GM12892 (cell line): Measurements from ENCODE around the gene KIF26A.

ENCODE experiments used
- DNase-seq: peaks from one replicate; pipeline ENCODE4 v3.0.0; 2011; ENCODE audit not compliant: insufficient read length
- FAIRE-seq: peaks from 2 replicates; lab custom pipeline; 2011; peaks lifted over from hg19 to GRCh38; lab: Jason Lieb, UNC
- POLR2A ChIP-seq: IDR thresholded peaks from 2 replicates; pipeline ENCODE4 v1.6.1; 2011; ENCODE audit warnings: low read depth, low read length, control low read depth
- POLR2AphosphoS5 ChIP-seq: IDR thresholded peaks from 2 replicates; pipeline ENCODE4 v1.6.1; 2011; ENCODE audit warnings: low read depth, low read length, control low read depth
- TAF1 ChIP-seq: IDR thresholded peaks from 2 replicates; pipeline ENCODE4 v1.6.1; 2011; ENCODE audit warnings: low read depth, mild to moderate bottlenecking, control low read depth, low read length, borderline replicate concordance

Gene KIF26A

DNA sequence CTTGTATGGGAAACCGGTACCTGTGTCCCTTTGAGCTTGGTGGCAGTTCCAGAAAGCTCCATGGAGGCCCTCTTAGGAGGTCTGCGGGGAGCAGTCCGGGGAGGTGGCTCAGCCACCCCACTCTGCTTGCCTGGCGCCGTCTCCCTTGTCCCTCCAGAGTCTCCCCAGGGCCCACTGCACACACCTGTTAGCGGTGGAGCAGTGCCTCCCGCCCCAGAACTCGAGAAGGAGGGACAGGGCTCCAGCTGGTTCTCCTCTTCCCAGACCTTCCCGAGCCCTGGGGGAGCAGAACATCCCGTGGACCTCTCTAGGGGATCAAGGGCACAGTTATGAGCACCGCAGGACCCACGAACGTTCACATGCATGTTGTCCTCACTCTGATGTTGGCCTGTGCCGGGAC is 42.1 kb upstream of the KIF26A start:
- TF ChIP-seq TAF1 (no peak), POLR2AphosphoS5 (no peak), POLR2A (no peak)
- no peak for DNase-seq
- no peak for FAIRE-seq

DNA sequence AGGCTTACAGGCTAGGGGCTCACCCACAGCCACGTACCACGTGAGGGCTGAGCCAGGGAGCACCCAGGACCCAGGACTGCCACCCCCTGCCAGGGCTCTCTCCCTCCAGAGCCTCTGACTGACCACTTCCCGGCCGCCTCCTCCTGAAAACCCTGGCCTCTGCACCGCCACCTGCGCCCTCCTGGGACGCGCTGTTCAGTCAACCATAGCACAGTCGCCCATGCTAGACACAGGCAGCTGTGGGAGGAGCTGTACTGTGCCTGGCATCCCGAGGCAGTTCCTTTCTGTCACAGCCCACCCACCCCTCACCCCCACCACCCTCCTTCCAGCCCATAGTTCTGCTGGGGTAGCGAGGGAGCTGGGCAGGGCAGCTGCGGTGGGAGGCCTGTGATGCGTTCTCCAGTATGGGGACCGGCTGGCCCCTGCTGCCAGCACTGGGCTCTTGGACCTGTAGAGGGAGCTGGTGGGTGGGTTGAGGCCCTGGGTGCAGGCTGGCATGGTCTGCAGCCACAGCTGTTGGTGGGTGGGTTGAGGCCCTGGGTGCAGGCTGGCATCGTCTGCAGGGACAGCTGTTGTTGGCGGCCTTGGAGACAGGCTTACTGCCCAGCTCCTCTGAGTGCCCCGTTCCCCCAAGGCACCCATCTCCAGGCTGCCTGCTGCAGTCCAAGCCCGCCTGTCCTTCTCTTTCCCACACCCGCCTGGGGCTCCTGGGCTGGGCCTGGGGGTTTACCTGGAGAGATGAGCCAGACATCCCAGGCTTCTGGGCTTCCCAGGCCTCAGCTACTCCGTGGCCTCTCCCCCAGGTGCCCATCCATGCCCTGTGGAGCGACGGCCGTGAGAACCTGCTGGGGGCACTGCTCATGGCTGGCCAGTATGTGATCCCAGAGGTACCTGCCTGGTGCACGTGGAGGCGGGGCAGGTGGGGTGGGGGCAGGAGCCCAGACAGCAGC is 41.4 kb upstream of the KIF26A start:
- TF ChIP-seq POLR2AphosphoS5 (no peak), POLR2A (no peak), TAF1 (no peak)
- no peak for FAIRE-seq
- no peak for DNase-seq

DNA sequence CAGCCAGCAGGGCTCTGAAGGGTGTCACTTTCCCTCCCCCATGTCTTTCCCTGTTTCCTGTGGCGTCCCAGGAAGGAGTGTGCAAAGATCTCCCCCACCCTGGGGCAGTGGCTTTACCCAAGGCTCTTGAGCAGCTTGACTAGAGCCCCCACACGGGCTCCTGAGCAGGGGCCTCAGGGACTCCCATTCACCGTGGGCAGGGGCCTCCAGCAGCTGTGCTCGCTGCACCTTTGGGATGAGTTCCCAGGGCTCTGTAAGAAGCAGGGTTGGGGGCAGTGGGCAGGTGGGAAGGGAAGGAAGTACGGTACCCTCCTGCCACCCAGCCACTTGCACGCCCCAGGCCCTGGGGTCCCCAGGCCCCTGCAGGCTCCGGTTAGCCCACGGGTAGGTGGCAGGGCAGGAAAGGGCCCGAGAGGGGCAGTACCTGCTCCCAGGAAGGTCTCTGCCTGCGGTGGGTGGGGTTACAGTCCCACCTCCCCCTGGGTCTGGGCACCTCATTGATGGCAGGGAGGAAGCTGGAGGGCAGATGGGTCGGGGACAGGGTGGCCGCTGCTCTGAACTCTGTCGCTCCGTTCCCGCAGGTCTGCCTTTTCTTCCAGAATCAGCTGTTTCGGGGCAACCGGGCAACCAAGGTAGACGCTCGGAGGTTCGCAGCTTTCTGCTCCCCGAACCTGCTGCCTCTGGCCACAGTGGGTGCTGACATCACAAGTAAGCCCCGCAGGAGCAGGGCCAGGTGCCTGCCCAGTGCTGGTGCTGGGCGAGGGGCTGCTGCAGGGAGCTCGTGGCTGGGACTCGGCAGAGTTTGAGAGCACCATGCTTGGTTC is 39.9 kb upstream of the KIF26A start:
- TF ChIP-seq TAF1 (no peak), POLR2A (no peak), POLR2AphosphoS5 (no peak)
- no peak for FAIRE-seq
- DNase-seq = no peak

DNA sequence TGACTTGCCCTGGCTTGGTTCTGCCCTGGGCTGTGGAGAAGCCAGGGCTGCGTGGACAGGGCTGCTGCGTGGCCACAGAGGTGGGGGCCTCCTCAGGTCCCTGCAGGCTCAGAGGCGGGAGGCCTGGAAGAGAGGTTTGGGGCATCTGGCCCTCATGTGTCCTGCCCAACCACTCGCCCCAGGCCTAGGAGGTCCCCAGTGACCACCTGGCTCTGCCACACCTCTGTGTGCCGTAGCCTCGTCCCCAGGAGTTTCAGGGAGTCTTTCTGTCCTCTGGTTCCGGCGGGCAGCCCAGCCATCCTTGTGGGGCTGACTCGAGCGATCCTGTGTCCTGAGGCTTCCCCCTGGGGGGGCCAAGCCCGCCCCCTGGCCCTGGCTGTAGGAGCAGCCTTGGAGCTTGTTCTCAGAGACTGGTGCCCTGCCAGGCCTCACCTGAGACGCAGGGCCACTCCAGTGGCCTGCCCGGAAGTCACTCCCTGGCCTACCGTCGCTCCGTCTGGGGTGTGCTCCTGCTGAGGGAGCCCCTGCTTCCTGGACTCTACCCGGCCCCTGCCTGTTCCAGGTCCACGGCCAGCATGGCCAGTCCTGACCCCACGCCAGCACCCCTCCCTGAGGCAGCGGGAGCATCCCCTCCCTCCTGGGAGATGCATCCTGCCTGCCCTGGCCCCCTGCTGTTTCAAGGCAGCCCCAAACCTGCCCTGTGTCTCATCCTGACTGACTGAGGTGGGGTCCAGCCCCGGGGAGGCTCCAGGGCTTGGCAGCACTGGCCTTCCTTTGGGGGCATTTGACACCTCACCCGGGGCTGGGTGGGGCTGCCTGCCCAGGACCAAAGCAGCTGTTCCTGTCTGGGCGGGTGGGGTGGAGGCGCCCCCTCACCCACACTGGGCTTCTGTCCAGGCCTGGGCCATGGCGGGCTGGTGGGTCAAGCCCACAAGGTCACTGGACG is 39.0 kb upstream of the KIF26A start:
- FAIRE-seq (no peak), DNase-seq (no peak)
- no peak for TF ChIP-seq TAF1
- TF ChIP-seq POLR2AphosphoS5 = no peak

DNA sequence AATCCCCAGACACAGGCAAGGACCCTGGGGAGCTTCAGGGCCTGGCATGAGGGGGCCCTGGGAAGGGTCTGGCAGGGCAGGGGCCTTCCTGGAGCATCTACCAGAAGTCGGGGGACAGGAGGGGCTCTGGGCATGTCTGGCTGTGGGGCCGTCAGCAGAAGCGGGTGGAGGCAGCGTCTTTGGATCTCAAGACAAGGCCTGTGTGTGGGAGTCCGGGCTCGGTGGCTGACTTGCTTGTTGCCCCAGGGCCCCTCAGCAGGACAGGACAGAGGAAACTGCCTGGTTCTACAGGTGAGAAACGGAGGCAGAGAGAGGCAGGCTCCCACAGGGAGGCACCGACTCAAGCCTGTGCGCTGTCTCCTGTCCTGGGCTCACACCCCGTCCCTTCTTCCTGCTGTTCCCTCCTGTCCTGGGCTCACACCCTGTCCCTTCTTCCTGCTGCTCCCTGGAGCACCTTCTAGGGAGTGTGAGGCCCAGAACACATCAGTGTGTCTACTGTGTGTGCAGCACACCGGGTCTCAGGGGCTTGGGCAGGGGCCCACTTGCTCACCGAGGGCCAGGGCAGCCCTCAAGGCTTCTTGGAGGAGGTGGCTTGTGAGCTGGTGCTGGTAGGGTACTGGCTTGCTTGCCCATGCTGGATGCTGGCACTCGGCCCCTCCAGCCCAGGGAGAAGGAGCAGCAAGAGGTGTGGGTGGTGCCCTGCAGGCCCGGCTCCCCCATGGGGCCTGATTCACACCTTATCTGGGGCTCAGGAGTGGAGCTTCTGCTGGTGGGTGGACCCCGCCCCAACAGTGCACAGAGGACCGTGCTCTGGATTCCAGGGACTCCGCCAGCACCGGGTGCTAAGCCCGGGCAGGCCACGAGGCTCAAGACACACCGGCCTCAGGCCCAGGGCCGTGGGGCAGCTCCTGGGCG is 38.0 kb upstream of the KIF26A start:
- DNase-seq = no peak
- no peak for FAIRE-seq
- no peak for TF ChIP-seq TAF1
- no peak for TF ChIP-seq POLR2AphosphoS5
- TF ChIP-seq POLR2A = no peak

DNA sequence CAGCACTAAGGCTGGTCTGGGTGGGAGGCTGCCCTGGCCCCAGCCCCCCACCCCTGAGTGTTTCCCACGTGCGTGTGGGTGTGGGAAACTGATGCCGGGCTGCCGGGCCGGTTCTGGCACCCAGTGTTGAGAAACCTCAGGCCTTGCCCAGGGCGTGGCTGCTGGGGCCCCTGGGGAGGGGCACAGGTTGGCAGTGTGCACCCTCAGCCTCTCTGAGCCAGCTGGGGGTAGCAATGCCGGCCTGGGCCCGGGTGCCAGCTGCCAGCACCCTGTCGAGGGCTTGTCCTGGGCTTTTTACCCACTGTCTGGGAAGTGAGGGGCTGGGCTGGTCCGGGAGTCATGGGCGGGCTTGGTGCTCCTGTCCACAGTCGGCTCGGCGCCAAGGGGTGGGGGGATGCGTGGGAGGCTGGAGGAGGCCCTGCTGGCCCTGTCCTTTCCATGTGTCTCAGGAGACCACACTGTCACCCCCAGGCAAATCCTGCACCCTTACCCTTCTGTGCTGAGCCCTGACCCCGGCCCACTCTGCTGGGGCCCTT is 37.2 kb upstream of the KIF26A start:
- DNase-seq (no peak), FAIRE-seq (no peak)
- TF ChIP-seq POLR2AphosphoS5 (no peak), TAF1 (no peak), POLR2A (no peak)

DNA sequence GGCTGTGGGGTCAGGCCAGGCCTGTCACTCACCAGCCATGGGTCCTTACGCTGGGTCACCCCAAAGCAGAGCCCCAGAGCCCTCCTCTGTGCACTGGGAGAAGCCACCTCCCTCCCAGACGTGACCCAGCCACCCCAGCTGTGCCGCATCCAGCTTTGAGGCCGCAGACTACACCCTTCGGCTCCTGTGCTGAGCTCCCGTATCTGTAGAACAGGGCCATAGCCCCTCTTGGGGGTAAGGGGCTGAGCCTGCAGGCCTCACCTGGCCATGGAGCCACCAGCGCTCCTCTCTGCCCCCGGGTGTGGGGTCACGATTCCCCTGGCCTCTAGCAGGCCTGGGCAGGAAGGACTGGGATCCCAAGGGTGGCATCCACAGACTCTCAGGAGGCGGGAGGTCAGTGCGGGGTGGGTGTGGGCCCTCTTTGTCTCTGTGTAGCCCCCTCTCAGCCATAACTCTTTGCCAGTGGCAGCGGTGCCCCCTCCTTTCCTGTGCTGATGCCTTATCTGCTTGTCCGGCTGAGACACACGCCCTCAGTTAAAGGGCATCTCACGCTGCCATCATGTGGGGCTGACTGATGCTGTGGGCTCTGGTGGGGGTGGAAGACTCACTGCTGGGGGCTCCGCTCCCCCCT is 36.6 kb upstream of the KIF26A start:
- no peak for FAIRE-seq
- DNase-seq = no peak
- no peak for TF ChIP-seq POLR2AphosphoS5

DNA sequence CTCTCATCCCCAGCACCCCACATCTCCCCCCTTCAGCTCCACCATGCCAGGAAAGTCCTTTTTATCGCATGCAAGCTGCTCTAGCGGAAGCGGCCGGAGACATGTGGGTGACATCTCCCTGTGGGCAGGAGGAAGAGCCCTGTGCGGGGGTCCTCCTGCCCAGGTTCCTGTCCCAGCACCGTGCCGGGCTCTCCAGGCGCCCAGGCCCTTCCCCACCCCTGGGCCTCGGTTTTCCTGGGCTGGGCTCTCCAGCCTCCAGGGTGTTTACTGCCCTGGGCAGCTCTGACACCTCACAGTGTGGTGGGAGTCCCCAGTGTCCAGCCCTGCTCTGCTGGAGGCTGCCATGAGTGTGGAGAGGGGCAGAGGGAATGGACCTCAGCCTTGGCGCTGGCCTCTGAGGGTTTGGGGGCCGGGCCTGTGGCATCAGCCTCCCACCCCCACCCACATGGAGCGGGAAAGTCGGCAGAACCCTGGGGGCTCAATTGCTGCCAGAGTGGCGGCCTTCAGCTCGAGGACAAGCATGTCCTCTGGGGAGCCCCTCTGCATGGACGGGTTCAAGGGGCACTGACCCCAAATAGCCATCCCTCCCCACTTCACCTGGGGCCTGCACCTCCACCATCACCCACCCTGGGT is 36.0 kb upstream of the KIF26A start:
- FAIRE-seq (no peak), DNase-seq (no peak)
- TF ChIP-seq POLR2AphosphoS5 = no peak
- no peak for TF ChIP-seq POLR2A
- TF ChIP-seq TAF1 = no peak

DNA sequence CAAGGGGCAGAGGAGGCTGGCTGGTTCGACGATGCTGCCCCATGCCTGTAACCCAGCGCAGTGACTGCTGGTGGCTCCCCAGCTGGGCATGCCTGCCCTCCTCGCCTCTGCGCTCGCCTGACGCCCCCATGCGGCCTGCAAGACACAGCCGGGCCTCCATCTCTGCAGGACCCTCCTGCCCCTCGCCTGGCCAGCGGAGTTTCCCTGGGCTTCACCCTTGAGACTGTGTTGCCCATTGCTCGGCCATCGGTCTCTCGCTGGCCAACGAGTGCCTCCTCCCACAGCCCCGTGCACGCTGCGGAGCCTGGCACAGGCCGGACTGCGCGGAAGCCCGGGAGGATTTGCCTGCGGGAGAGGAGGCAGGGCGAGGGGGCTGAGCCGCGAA is 35.3 kb upstream of the KIF26A start:
- TF ChIP-seq POLR2AphosphoS5 (no peak), POLR2A (no peak), TAF1 (no peak)
- DNase-seq (no peak), FAIRE-seq (no peak)
